Neuron (in vitro differentiated cells): ENCODE data around the gene GCKR.

Experiments used
- H2AFZ ChIP-seq: one replicate; pipeline ENCODE4 v1.6.1; 2013; ENCODE audit warnings: low read depth, mild to moderate bottlenecking, inconsistent platforms, low read length, moderate library complexity
- H3K27me3 ChIP-seq: one replicate; pipeline ENCODE4 v1.6.1; 2013; ENCODE audit warnings: low read length; ENCODE audit not compliant: insufficient read depth
- H3K36me3 ChIP-seq: one replicate; pipeline ENCODE4 v1.6.1; 2013; ENCODE audit warnings: low read length; ENCODE audit not compliant: insufficient read depth
- H3K4me1 ChIP-seq: one replicate; pipeline ENCODE4 v1.6.1; 2013; ENCODE audit warnings: low read length; ENCODE audit not compliant: insufficient read depth
- H3K4me3 ChIP-seq: 2 replicates; pipeline ENCODE4 v1.5.1; 2013; ENCODE audit warnings: mild to moderate bottlenecking, low read length, moderate library complexity
- H3K9me3 ChIP-seq: one replicate; pipeline ENCODE4 v1.6.1; 2013; ENCODE audit warnings: low read length

The GCKR gene, protein sequence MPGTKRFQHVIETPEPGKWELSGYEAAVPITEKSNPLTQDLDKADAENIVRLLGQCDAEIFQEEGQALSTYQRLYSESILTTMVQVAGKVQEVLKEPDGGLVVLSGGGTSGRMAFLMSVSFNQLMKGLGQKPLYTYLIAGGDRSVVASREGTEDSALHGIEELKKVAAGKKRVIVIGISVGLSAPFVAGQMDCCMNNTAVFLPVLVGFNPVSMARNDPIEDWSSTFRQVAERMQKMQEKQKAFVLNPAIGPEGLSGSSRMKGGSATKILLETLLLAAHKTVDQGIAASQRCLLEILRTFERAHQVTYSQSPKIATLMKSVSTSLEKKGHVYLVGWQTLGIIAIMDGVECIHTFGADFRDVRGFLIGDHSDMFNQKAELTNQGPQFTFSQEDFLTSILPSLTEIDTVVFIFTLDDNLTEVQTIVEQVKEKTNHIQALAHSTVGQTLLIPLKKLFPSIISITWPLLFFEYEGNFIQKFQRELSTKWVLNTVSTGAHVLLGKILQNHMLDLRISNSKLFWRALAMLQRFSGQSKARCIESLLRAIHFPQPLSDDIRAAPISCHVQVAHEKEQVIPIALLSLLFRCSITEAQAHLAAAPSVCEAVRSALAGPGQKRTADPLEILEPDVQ

DNA sequence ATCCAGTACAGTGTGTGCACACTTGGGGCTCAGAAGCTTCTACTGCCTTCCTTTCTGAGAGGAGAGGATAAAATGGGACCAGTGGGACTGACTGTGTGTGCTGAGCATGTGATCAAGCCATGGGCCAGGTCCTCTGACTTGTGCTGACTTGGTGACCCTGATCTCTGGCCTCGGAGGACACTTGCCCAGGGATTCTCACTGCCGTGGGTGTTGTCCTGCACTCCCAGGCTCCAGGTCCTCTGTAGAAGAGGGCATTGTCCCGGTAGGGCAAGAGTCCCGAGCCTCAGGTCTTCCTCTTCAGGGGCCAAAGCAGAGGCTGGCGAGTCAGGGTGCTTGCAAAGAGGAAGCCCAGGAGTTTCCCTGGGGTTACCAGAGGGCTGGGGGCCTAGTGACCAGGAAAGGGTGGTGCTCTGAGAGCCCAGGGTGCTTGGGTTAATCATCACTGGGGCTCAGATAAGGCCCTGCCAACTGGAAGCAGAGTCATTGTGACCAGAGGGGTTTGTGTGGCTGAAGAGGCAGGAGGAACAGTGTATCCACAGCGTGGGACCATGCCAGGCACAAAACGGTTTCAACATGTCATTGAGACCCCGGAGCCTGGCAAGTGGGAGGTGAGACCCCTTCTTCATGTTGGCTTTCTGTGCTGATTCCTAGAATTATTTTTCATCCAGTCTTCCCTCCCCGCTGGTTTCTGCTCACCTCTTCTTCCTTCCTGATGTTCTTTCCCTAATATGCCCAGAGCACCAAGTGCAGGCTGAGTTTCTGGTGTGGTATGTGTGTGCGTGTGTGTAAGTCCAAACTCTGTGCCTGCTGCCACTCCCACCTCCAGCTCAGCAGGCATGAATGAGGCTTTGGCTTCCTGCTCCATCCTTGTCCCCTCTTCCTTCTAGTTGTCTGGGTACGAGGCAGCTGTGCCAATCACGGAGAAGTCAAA, at the start of gene GCKR:
GCKR (plus strand) TSS at position 483 of the 931 bp plus-strand sequence; CDS start at position 549, 66 bp downstream.
- Histone ChIP-seq H3K27me3 (peaks cover 26% of the 10 kb centered on the region), H3K36me3 (no peaks in the 10 kb centered on the region), H3K4me1 (peaks cover 3% of the 10 kb centered on the region), H2AFZ (peak within 1 kb of the TSS; percentile 92), H3K9me3 (no peaks in the 10 kb centered on the region), H3K4me3 (peak within 1 kb of the TSS; percentile 52)

DNA sequence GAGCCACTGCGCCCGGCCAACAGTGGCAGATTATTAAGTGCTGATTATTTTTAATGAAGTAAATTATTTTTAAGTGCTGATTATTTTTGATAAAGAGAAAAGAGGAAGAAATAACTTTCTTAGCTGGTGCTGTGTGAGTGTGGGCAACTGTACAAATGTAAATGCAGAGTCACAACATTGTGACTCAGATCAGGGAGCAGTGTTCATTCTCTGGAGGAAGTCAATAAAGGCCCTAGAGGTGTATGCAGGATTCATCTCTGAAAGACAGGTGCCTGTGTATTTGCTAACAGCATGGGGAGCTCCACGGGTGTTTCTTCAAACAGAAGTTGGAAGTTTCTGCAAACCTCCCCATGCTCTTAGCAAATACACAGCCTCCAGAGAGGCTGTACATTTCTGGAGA, 48.3 kb upstream of the GCKR start:
- Histone ChIP-seq H3K4me1 (no peaks in the 10 kb centered on the region), H3K9me3 (no peaks in the 10 kb centered on the region), H3K36me3 (peaks cover 53% of the 10 kb centered on the region), H3K27me3 (no peaks in the 10 kb centered on the region), H2AFZ (no peak overlapping the region), H3K4me3 (no peak overlapping the region)

DNA sequence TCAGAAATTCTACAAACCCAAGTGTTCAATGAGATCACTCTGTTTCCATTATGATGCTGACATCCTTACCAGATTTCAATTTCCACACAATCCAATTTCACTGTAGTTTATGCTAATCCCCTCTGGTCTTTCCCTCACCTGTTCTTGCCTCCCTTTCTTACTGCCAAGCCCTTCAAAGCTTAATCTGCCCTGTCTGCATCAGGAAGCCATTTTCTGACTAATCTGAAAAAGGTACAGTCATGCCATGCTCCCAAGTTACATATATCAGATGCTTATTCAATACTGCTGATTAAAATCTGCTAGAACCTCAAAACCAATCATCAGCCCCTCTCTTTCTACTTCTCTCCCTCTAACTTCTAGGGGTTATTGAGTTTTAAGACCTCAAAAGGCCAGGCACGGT, 45.5 kb upstream of the GCKR start:
- Histone ChIP-seq H3K36me3 (peaks cover 62% of the 10 kb centered on the region), H3K4me3 (no peak overlapping the region), H2AFZ (no peak overlapping the region), H3K9me3 (no peaks in the 10 kb centered on the region), H3K27me3 (no peaks in the 10 kb centered on the region), H3K4me1 (no peaks in the 10 kb centered on the region)

DNA sequence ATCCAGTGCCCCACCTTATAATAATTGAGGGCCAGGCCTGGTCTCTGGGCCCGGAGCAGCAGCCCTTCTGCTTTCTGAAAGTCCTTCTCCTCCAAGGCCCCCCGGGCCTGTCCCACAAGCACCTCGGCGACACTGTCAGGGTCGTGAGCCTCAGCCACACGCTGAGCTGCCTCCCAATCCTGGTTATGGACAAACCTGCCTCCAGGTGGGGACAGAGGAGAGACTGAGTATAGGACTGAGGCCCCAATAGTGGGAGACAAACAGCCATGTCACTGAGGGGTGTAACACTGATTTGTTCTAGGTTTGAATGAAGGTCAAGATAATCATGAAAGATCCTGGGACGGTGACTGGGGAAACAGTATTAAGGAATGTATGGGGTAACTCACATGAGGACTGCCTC, 42.7 kb upstream of the GCKR start:
- Histone ChIP-seq H3K36me3 (peaks cover 74% of the 10 kb centered on the region), H2AFZ (no peak overlapping the region), H3K4me1 (no peaks in the 10 kb centered on the region)

DNA sequence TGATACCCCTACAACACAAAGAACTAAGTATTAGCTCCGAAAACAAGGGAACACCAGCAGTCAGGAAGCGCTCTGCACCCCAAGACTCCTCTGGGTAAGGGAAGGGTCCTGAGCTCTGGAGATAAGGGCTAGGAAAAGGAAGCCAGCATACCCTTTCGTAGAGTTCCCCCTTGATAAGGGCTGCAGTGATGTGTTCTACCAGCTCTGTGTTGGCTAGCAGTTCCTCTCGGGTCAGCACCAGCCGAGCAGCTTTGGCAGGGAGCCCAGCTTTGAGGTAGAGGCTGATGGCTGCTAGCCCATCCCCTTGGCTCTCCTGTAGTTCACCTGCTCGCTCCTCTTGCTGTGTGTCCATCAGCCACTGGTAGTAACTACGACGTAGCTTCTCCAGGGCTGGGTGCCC, 35.5 kb upstream of the GCKR start:
- Histone ChIP-seq H3K36me3 (peaks cover 61% of the 10 kb centered on the region), H3K4me3 (no peak overlapping the region), H2AFZ (no peak overlapping the region), H3K4me1 (no peaks in the 10 kb centered on the region), H3K27me3 (no peaks in the 10 kb centered on the region), H3K9me3 (no peaks in the 10 kb centered on the region)

More for the DNA sequence above, 42.7 kb upstream of the GCKR start:
- no peaks in the 10 kb centered on the region for H3K27me3 ChIP-seq
- no peaks in the 10 kb centered on the region for H3K9me3 ChIP-seq
- no peak overlapping the region for H3K4me3 ChIP-seq

DNA sequence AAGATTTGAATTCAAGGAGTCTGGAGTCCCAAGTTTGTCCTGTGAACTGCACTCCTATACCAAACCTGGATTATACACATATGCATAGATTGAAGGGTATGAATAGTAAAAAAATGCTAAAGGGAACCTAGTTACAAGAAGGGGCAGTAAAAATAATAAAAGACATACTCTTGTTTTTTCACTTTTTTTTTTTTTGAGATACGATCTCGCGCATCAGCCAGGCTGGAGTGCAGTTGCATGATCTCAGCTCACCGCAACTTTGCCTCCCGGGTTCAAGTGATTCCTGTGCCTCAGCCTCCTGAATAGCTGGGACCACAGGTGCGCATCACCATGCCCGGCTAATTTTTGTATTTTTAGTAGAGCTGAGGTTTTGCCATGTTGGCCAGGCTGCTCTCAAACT, 32.2 kb upstream of the GCKR start:
- H3K9me3 ChIP-seq = no peaks in the 10 kb centered on the region
- no peaks in the 10 kb centered on the region for H3K27me3 ChIP-seq
- H2AFZ ChIP-seq = no peak overlapping the region
- H3K36me3 ChIP-seq = peaks cover 33% of the 10 kb centered on the region
- no peak overlapping the region for H3K4me3 ChIP-seq
- H3K4me1 ChIP-seq = no peaks in the 10 kb centered on the region

DNA sequence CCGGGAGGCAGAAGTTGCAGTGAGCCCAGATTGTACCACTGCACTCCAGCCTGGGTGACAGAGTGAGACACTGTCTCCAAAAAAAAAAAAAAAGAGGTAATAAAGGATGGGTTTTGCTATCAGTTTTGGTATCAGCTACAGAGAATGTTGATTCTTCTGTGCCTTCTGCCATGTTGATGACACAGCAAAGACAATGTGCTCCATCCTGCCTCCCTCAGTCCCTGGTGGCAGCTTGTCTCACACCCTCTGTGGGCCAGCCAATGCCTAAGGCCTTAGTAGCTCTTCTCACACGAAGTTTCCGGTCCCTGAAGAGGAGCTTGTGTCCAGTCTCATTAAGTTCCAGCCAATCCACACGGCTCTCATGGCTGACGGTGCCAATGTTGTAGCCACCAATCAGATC, 24.7 kb upstream of the GCKR start:
- Histone ChIP-seq H3K4me3 (no peak overlapping the region), H3K9me3 (no peaks in the 10 kb centered on the region), H3K27me3 (no peaks in the 10 kb centered on the region), H2AFZ (no peak overlapping the region), H3K4me1 (no peaks in the 10 kb centered on the region), H3K36me3 (peaks cover 32% of the 10 kb centered on the region)

DNA sequence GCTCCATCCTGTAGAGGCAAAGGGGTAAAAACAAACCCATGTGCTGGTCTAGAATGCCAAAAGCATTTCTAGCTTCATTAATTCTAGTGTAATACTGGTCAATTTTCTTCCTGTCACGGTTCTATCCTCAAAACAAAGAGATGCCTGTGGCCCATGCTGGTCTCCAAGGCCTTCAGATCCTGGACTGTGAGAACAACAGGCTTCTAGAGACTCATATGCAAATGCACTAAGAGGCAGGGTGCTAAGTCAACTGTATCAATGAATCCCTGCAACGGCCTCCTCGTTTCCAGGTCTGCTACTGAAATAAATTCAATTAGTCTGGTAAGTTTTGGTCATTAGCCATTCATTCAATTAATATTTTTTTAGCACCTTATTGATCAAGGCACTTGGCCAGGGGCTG, 11.1 kb upstream of the GCKR start:
- H3K36me3 ChIP-seq = peaks cover 23% of the 10 kb centered on the region
- H3K4me3 ChIP-seq = no peak overlapping the region
- no peaks in the 10 kb centered on the region for H3K9me3 ChIP-seq
- H2AFZ ChIP-seq = no peak overlapping the region
- peaks cover 5% of the 10 kb centered on the region for H3K4me1 ChIP-seq
- no peaks in the 10 kb centered on the region for H3K27me3 ChIP-seq

DNA sequence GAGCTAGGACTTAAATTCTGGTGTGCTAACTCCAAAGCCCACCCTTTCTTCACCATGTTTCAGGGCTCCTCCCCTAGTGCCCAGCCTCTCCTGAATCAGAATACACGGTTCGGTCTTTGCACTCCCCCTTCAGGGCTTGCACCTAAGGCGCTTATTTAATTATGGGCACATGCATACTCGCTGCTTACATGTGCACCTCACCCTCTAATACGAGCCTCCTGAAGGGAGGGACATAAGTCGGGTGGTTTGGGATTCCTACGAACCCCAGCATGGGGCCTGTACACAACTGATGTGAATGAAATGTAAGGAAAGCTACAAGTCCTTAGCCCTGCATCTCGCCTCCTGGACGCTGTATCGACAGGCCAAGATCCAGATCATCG, 7.5 kb upstream of the GCKR start:
- peak overlapping the region; percentile 38 for H2AFZ ChIP-seq
- H3K36me3 ChIP-seq = peaks cover 2% of the 10 kb centered on the region
- peaks cover 5% of the 10 kb centered on the region for H3K4me1 ChIP-seq
- H3K9me3 ChIP-seq = no peaks in the 10 kb centered on the region
- no peaks in the 10 kb centered on the region for H3K27me3 ChIP-seq
- peak overlapping the region; percentile 59 for H3K4me3 ChIP-seq

DNA sequence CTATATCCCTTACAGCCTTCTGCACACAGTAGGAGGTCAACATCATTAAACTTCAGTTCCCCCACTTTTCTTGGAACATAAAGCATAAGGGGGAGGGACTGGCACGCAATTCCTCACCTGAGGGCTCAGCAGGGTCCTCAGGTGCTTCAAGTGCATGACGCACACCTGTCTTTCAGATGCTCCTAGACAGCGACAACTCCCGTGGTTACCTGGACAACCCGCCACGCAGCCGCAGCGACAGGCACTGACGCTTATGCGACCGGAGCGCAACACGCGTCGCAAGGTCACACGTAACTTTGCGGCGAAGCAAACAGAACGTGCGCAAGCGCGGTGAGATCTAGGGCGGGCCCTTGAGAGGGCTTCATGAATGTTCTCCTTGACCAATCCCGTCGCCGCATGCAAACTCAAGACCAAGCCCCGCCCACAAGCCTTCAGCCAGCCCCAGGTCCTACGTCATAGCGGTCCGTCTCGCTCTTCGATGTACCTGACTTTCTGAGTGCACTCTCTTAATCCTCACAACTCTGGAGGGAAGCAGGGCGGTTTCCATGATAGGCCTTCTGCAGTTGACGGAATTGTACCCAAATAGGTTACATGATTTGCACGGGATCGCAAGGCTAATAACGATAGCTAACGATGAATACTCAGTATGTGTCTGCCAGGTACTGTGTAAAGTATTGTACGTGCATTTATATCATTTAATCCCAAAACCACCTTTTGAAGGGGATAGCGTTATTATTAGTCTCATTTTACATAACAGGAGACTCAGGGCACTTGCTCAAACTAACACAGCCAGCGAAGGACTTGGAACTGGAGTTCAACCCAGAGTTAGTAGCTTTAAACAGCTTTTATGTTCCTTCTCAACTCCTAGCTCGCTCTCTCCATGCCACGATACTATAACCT, 6.9 kb upstream of the GCKR start, which contains the start of gene IFT172:
IFT172 (minus strand) TSS at position 246 of the 900 bp plus-strand sequence; CDS start at position 156, 90 bp downstream.
- Histone ChIP-seq H3K27me3 (no peaks in the 10 kb centered on the region), H3K4me3 (peak within 1 kb of the TSS; percentile 59), H3K9me3 (no peaks in the 10 kb centered on the region), H2AFZ (peak within 1 kb of the TSS; percentile 78), H3K4me1 (peaks cover 8% of the 10 kb centered on the region), H3K36me3 (peaks cover 2% of the 10 kb centered on the region)

DNA sequence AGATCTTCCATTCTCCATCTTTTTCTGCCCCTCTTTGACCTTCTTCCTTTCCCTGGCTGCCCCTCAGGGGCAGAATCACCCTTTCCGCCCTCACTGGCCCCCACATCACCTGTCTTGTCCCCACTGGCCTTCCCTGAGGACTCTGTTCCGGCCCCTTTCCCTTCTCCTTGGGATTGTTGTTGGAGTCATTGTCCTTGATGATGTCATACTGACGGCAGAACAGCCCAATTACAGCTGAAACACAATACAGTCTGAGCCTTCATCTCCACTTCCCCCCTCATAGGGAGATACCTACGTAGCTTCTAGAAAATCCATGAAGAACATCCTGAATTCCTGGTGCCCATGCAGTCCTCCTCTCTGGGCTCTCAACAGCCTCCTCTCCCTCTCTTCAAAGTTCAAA, 4.1 kb upstream of the GCKR start:
- H3K9me3 ChIP-seq = no peaks in the 10 kb centered on the region
- H3K36me3 ChIP-seq = no peaks in the 10 kb centered on the region
- H3K4me3 ChIP-seq = no peak overlapping the region
- no peak overlapping the region for H2AFZ ChIP-seq
- peaks cover 8% of the 10 kb centered on the region for H3K4me1 ChIP-seq
- H3K27me3 ChIP-seq = peaks cover 16% of the 10 kb centered on the region

DNA sequence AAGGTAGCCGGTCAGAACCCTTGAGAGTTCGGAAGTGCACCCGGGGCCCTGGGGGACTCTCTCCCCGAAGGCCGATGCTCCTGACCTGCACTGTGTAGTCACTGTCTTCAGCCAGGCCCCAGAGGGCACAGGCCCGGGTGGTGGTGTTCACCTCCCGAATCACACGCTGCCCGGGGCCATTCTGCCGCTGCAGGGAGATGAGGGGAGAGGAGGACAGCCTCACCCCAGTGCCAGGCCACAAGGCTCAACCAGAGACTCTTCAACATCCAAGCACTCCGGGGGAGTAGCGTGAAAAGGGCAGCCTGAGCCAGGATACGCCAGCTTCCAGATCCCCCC, 2.7 kb upstream of the GCKR start:
- Histone ChIP-seq H3K9me3 (no peaks in the 10 kb centered on the region), H3K36me3 (no peaks in the 10 kb centered on the region), H3K4me3 (peak overlapping the region; percentile 52), H3K27me3 (peaks cover 21% of the 10 kb centered on the region), H2AFZ (no peak overlapping the region), H3K4me1 (peaks cover 4% of the 10 kb centered on the region)
